GM18502 (cell line): Measurements from ENCODE around the gene TRIML2.
"Not testable (repeated sequence)": the region's sequence is repeated elsewhere in the genome, so short reads cannot be mapped to it uniquely, and the experiment has no call there.

ENCODE experiments used
- ATAC-seq: cut with Tn5 transposase; IDR thresholded peaks from one replicate; pipeline ENCODE4 v1.9.1; 2021; ENCODE audit warnings: mild to moderate bottlenecking; ENCODE audit not compliant: unreplicated experiment, poor library complexity

Gene TRIML2

GRCh38 chr4:188110036-188110435 is 633 bp upstream of the TRIML2 start:
- ATAC-seq = no peak

- no peak for ATAC-seq
These were observed 1.2 kb downstream of the TRIML2 start for GRCh38 chr4:188107931-188108843.

GRCh38 chr4:188106454-188106853 is 2.9 kb downstream of the TRIML2 start:
- ATAC-seq = no peak

- no peak for ATAC-seq
These were observed 16.6 kb downstream of the TRIML2 start for GRCh38 chr4:188092824-188093223.

- no peak for ATAC-seq
These were observed 22.5 kb downstream of the TRIML2 start for GRCh38 chr4:188086858-188087257.

- no peak for ATAC-seq
These were observed 26.6 kb downstream of the TRIML2 start for GRCh38 chr4:188082796-188083195.

GRCh38 chr4:188078116-188078515 is 31.3 kb downstream of the TRIML2 start:
- no peak for ATAC-seq

GRCh38 chr4:188076169-188076568 is 33.2 kb downstream of the TRIML2 start:
- no peak for ATAC-seq

GRCh38 chr4:188061083-188061482 is 48.3 kb downstream of the TRIML2 start:
- ATAC-seq = no peak

- no peak for ATAC-seq
These were observed 56.1 kb downstream of the TRIML2 start for GRCh38 chr4:188053302-188053701.

- no peak for ATAC-seq
These were observed 62.7 kb downstream of the TRIML2 start for GRCh38 chr4:188046657-188047056.

GRCh38 chr4:188045461-188045860 is 63.9 kb downstream of the TRIML2 start:
- not testable (repeated sequence) for ATAC-seq

- no peak for ATAC-seq
These were observed 66.2 kb downstream of the TRIML2 start for GRCh38 chr4:188043154-188043553.

GRCh38 chr4:188042191-188042590 is 67.2 kb downstream of the TRIML2 start:
- ATAC-seq = no peak

GRCh38 chr4:188041721-188042120 is 67.7 kb downstream of the TRIML2 start:
- no peak for ATAC-seq
